HG02610 (cell line): ENCODE measurements around the gene ZNHIT6.

ENCODE experiments used
- ATAC-seq: cut with Tn5 transposase; IDR thresholded peaks from one replicate; pipeline ENCODE4 v1.9.1; 2021; ENCODE audit warnings: mild to moderate bottlenecking, moderate library complexity; ENCODE audit not compliant: unreplicated experiment

ZNHIT6 gene

DNA sequence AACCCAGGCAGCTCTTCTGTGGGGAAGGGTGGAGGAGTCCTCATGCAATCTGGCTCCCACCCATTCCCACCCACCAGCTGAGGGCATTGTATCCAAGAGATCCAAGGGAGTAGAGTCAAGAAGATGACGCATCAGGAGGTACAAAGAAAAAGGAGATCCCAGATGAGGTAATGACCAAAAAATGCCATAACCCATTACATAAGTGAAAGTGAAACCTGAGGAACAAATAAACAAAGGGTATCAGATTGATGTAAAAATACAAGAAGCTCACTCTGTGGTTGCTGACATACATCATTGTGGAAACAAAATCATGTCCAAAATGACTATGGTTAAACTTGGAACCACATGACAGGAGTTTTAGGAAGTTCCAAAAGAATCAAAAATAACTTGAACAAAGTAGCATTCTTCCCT is 85.2 kb downstream of the ZNHIT6 start:
- no peak for ATAC-seq

DNA sequence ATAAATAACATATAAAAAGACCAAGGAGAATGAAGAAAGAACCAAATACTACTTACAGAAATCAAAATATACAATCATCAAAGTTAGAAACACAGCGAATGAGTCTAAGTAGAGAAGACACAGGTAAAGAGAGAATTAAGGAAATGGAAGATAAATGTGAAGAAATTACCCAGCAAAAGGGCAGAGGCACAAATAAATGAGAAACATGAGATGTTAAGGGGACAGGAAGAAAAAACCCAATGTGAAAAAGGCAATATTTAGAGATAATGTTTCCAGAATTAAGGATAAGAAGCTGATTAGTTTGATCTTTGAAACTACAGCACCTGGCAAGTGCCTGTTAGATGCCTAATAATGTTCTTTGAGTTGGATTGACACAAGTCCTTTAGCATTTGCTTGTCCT is 86.8 kb downstream of the ZNHIT6 start:
- no peak for ATAC-seq

DNA sequence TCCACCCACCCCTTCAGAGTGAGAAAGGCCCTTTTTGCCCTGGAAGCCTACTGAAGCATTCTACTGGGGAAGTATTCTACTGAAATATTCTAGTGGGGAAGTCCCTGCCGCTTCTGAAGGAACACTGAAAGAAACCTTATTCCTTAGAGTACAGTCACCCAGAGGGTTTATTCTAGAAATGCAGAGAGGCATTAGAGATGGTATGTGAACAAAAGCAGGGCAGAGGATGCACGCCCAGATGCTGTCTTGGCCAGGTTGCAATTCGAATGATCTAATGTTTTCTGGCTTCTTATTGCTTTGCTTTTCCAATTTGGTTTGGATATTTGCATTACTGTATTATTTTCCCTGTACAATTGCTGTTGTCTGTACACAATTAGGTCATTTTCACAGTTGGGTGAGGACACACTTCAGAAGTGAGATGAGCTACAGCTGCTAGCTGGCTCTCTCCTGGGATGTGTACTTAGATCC is 90.6 kb downstream of the ZNHIT6 start:
- ATAC-seq = peak; percentile 79

DNA sequence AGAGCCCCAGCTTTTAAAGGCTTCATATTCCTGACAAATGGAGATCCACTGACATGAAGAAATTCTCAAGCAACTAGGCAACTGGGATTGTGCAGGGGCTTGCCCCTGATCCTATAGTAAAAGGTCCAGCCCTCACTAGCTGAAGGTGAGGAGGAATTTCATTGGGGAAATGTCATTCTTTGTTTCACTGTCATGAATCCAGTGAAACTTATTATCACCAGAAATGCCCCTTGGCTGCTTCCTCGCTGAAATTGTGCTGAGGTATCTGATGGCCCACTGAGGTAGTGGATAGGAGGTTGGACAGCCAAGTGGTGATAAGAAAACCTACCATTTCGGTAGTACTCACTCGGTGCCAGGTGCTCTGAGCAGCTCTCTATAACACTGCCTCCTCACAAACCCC is 91.5 kb downstream of the ZNHIT6 start:
- ATAC-seq = no peak

DNA sequence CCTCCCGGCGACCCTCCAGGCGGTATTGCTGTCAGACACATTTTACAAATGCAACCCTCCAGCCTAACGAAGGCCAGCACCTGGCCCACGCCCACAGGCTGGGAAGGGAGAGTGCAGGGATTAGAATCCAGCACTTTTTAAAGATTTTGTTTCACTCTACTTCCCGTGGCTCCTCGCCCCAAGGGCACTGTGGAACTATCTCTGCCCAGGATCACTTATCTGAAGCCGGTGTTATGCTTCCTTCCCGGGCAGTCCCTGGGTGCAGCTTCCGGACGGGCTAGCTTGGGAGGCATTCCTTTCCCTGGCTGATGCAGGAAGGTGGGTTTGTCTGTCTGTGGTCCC is 91.9 kb downstream of the ZNHIT6 start:
- ATAC-seq = no peak

DNA sequence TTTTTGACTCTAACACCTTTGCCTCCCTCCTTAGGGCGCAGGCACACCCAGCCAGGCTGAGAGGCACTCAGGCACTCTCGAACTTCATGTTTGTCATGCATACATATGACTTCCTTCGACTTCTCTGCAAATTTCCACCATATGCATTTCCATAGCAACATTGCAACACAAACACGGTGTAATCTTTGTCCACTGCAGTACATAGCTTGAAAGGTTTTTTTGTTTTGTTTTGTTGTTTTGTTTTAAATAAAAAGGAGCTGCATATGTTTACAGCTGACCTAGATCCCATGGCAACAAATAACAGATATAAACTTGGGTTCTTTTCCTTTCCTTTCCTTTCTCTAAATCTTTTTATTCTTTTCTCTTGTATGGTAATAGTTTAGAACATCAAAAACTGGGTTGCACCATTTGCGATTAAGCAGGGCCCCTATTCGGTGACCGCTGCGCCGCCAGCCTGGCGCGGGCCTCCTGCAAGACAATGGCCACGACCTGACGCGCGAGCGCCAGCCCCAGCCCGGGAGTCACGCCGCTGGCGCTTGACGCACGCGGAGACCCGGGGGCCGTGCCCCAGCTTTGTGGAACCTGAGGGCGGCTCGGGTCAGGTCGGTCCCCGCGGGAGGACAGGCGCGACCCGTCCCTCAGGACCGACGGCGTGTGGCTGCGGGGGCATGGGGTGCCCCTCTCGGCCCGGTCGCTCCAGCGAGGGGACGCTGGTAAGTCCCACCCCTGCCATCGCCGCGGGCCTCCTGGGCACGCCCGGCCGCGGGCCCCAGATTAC is 92.5 kb downstream of the ZNHIT6 start:
- ATAC-seq = no peak

DNA sequence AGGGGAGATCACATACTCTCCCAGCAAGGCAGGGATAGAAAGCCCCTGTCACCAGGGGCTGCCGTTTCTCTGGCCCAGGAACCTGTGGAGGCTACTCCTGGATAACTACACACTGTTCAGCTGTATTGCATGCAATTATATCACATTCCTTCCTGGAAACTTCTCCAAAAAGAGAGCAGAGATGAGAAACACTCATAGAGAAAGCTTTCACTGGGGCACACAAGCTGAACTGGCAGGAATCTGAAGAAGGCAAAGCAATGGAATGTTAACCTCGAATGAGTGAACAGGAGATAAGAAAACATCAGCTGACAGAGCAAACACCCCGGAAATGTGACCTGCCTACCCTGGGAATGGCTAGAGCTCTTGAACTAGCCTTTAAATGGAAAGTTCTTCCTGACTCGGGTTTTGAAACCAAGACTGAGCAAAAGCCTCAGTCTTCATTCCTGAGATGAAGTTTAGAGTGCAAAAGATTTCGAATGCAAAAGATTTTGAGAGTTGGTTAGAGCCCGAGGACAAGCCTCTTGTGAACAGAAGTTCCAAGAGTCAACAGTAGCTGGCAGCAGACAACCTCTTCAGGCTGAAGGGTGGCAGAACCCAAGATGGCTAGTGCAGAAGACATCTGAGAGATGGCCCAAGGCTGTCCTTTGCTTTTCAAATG is 95.4 kb downstream of the ZNHIT6 start:
- ATAC-seq = no peak

DNA sequence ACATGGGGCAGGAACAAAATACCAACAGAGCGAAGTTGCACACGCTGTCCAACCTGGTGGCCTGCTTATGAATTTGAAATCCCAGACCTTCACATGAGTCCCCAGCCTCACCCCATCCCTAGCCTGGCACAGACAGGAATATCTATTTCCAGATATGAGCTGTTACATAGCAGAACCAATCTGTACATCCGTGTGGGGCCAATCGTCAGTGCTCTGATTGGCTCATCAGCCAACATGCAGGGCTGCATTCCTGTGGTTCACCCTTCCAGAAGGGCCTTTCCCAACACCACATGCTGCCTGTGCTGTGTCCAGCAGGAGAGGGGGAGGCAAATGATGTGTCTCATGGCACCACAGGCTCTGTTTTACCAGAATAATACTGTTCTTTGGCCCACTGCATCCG is 96.4 kb downstream of the ZNHIT6 start:
- no peak for ATAC-seq

DNA sequence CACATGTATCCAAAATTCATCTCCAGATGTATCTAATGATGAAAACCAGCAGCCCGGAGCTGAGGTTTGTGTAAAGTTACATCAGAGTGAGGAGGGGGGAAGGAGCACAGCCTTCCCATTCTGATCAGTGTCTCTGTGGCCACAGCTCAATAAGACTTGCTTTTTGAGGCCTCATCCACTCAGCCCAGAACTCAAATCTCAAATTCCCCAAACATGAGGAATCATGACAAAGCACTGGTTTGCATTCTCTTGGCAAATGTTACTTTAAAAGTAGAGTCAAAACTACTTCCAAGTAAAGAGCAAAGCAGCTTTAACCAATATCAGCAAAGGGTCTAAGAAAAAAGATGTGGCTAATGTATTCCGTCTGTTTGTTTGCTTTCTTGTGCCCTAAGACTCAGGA is 96.8 kb downstream of the ZNHIT6 start:
- ATAC-seq = no peak

DNA sequence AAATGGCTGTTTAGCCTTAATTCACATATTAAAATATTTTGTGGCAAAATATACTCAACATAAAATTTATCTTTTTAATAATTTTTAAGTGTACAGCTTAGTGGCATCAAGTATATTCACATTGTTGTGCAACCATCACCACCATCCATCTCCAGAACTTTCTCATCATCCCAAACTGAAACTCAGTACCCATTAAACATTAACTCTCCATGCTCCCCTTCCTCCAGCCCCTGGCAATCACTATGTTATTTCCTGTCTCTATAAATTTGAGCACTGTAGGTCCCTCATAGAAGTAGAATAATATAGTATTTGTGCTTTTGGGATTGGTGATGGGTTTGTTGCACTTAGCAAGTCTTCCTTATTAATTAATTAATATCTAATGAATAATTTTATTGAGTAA is 98.3 kb downstream of the ZNHIT6 start:
- ATAC-seq = no peak

DNA sequence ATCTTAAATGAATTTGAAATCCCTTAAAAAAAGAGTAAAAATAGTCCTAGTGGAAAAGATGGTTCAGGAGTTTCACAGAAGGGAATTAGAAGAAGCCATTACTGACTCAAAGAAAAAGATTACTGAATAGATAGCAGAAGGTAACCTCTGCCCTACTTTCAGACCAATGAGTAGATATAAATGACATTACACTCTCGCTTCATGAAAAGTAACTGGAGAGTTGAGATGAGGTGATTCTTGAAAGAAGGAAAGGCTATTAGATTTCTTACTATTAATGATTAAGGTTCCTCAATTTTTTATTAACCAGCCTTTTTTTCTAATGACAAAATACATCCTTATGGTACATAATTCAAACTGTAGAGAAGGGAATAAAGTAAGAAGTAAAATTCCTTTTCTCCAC is 99.4 kb downstream of the ZNHIT6 start:
- ATAC-seq = no peak

DNA sequence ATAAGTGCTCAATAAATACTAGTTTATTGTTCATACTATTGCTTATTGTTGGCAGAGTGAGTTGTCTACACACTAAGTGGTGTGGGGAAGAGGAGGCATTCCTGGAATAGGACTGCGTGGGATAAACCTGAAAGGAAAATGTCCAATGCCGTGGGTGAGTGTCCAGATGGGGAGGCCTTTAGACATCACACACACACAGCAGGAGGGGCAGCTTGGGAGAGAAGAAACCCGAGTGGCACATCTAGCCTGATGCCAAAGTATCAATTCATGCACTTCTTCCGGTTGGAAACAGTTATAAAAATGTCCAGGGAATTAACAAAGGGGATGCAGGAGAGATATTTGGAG is 100.3 kb downstream of the ZNHIT6 start:
- no peak for ATAC-seq

DNA sequence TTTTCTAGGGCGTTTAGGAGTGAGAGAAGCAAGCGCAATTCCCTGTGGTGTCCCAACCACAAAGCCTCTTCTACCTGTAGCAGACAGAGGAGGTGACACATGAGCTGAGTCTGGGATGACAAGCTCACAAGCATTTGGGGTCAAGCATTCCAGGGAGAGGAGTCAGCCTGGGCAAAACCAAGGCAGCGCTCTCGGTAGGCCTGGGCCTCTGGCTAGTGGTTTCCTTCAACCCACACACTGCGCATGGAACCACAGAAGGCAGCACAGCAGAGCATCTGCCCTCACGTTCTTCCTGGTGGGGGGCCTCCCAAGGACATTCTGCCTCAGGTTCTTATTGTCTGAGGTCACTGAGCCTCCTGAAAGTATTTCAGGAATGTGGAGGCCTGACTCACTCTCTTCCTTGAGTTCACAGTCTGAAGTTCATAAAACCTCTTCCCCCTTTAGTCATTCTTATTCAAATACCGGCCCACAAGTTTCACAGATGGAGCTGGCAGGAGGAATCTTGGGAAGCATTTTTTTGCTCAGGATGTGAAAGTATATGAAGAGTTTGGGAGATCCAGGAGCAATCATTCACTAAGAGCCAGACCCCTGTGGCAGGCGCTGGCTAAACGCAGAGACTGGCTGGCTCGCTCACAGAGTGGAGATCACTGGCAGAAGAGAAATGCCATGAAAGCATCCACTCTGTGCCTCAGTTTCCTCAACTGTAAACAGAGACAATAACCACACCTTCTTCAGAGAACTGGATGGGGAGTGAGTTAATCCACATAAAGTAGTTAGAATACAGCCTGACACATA is 100.9 kb downstream of the ZNHIT6 start:
- ATAC-seq = no peak

DNA sequence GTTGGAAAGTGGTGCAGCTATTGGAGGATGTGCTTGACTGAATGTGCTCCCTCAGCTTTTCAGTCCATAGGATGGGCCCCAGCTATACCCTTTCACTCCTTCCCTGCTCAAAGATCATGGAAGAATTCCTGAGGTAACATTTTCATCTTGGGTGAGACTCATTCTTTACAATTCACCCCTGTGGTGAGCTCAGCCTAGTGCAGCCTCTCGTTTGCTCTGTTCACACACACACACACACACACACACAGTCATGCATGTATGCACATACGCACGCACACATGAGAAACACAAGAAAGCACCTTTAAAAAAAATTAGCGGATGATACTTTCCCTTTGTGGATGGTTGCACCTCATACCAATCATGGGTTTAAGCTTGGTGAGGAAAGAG is 101.8 kb downstream of the ZNHIT6 start:
- ATAC-seq = no peak

DNA sequence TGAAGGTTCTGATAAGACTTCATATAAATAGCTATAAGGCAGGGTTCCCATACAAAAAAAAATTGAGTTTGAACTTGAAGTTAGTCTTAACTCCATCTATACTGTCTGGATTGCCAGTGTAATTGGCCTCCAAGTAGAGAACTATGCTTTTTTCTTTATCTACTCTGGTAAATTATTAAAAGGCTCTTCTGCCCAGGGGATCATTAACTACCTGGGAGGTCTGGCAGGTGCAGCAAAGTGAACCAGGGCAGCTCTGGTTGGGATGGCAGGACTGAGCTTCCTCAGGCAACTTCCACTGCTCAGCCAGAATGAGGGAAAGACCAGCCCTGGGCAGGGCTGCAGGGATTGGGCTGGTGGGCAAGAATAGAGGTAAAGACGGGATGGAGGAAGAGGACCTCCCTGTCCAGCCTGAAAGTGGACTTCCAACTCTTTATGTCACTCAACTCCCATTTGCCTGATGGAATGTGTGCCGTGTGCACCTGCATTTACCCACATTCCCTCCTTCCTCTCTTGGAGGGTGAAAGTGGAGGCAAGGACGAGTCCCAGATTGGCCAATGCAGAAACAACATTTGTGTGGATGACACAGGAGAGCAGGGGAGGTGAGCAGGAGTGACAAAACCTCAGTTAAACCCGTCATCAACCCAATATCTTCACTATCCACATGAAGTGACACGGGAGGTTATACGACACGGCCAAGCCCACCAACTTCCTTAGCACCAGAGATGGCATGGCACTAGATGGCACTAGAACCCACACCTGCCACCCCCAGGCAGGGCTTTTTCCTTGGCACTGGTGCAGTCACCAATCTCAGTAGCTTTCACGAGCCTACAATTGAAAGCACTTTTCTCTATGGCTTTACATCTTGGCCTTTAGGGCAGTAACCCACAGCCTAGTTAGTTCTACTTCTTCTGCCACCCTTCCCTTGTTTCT is 102.5 kb downstream of the ZNHIT6 start:
- ATAC-seq = no peak

DNA sequence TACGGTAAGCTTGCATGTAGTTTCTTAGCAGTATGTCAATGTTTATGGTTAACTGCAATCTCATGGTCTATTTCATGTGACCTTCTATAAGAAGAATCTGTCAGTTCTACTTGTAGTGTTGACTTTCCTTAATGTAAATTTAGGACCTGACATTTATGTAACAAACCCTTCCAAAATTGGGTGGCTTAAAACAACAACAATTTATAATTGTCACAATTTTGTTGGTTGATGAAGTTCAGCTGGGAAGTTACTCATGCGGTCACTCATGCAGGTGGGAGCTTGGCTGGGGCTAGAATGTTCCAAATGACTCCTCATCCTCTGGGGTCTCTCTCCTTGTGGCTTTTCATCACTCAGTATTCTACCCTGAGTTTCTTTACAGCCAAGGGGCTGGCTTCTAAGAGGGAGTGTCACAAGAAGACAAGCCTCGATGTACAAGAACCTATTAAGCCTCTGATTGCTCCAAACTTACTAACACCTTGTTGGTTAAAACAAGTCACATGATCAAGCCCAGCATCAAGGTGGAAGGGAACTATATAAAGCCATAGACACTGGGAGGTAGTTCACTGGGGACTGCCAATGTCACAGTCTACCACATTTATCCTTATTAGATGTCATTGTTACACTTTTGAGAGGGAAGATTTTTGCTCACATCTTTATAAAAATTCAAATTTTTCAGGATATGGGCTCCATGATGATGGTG is 103.8 kb downstream of the ZNHIT6 start:
- no peak for ATAC-seq

DNA sequence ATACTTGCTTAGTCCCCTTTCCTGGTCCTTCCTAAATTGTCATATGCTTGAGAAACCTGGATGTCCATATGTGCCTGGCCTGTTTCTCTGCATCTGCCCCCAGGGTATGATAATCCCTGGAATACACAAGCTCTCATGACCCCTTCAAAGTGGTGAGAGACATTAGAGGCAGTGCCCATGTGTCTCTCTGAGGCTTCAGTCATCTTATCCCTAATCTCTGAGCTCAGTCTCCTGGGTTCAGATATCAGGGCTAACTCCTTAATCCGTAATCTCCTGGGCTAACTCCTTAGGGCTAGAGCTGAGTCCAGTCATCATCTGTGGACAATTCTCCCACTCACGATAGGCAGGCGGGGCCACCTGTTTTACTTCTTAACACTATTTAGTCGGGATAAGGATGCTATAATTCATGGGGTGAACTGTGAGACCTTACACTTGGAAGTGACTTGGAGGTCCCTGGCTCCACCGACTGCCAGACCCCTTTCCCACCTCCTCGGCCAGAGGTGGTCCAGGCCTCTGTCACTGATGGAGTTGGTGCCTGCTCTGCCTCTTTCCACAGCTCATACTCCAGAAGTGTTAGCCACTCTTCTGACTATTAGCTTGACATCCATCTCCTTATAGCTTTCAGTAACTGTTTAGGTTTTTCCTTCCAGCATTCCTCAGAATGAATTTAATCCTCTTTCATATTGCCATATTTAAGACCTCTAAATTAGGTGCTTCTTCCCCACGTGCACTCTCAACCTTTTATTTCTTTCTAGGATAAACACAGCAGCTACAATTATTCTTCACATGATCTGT is 105.0 kb downstream of the ZNHIT6 start:
- no peak for ATAC-seq

DNA sequence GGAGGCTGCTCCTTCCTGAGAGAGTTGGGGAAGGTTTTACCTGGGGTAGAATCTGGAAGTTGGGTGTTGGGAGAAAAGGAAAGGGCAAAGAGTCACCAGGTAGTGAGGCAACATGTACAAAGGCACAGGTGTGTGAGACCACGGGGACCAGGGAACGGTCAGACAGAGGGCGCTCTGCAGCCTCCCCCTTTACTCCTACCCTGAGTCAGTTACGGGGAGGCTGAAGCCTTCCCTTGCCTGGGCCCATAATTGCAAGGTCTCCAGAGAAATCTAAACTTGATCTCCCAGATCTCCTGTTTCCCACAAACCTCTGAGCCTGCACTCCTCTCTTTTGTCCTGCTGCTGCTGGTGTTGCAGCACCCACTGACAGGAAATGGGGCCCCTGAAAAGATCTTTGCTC is 105.7 kb downstream of the ZNHIT6 start:
- no peak for ATAC-seq

DNA sequence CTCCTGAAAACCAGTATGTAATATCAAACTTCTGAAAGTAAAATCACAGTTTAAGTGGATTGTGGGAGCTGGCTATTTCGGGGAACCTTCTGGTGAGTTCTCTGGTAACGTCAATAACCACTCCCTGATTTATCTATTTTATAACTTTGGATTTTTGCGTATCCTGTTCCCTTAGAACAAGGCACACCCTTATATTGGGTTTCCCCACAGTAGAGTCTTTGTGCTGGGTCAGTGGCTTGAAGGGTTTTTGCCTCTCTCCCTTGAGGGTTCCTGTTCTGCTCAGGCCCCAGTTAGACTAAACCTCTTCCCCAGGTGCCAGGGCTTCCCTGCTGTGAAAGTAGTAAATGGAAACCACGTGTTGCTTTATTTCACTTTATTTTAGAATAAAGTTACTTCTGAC is 106.3 kb downstream of the ZNHIT6 start:
- ATAC-seq = no peak

DNA sequence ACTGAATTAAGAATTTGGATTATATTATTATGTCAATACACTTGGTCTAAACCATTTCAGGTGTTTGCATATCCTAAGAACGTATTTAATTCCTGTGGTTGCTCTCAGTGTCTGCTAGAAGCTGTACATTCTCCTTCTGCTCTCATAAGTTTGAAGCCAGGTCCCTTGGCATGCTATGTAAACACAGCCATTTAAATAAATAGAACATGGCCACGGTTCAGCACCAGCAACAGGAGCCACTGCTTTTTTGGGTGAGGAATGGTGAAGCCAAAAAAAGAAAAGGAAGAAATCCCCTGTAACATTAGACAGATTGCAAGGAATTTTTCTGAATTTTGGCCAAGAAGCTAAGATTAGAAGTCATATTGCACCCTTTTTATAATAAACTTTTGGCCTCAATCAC is 108.6 kb downstream of the ZNHIT6 start:
- ATAC-seq = no peak
